ENCODE measurements around the gene ELMO3.

The ELMO3 gene

DNA sequence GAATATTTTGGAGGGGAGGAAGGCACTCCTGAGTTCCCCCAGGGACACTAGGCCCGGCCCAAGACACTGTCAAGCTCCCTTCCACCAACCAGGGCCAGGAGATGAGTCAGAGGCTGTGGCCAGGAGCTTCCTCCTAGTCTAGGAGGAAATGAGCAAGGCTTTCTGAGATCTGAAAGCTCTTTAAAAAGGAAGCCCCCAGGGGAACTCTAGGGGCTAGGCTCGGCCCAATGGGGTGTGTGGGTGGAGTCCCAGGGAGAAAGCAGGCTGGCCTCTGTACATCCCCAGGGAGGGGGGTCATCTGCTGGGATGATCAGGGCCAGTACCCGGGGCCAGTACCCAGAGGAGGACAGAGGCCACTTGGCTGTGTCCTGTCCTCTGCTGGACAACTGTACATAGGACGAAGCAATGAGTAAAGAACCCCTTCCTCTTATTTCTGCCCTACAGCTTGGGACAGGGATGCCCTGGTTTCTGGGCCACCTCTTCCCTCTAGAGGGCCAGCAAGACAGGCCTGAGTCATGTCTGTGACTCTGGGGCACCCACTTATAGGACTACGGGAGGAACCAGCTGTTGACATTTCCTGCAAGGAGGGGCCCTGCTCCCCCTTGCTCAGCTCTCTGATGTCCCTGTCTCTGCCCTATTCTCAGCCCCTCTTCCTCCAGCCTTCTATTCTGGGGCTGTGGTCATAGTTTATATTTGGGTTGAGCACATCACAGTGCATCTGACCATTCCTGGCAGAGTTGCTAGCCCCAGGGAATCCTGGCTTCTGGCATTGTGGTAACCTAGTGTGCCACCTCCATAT lies 45.7 kb downstream of the ELMO3 start:
- DNase-seq: peak; percentile 70

DNA sequence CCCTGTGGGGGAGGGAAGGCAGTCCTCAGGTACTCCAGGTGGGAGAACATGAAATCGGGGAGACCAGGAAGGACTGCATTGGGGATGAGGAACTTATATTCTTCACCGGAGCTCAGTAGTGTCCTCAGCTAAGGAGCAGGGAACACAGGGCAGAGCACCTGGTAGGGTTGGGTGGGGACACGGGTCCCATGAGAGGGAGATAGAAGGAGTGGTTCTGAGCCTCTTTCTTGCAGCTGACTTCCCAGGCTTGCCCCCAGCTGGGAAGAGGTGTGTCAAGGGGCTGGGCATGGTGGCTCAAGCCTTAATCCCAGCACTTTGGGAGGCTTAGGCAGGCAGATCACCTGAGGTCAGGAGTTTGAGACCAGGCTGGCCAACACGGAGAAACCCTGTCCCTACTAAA lies 46.3 kb downstream of the ELMO3 start:
- no peak for DNase-seq

DNA sequence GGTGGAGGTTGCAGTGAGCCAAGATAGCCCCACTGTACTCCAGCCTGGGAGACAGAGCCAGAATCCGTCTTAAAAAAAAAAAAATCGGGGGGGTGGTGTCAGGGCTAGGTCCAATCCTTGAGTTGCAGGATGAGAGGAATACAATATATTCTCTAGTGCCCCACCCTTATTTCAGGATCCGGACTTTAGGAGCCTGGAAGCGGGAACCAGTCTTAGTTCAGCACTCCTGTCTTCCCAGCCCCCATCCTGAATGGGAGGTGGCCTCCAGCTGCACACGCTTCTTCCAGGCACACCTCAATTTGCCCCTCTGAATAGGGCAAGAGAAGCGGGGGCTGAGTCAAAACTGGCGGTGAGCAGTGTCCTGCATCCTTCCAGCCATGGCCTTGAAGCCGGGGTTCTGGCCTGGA lies 46.7 kb downstream of the ELMO3 start:
- DNase-seq: no peak

DNA sequence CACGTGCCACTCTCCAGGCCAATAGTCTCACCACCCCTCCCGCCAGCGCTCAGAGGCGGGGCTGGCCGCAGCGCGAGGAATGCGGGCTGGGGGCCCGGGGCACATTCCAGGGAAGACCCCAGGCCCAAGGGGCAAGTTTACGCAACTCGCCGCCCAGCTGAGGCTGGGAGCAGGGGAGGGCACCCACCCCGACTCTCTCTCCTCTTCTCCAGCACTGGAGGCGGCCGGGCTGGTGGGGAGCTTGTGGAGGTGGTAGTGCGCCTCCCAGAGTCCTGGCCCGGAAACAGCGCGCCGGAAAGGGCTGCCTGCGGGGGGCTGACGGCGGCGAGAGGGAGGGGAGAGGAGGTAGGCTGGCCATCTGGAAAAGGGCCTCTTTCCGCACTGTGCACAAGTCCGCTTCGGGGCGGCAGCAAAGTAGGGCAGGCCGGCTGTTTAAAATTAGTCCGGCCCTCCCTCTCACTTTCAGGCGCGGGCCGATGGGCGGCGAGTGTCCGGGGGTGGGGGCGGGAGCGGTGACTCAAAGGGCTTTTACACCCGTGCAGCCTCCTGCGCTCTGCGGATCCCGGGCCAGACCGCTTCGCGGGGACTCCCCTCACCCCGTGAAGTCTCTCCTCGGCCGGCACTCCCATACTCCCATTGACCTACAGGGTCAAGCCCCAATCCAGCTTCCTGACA lies 47.3 kb downstream of the ELMO3 start:
- peak; percentile 38 for DNase-seq

DNA sequence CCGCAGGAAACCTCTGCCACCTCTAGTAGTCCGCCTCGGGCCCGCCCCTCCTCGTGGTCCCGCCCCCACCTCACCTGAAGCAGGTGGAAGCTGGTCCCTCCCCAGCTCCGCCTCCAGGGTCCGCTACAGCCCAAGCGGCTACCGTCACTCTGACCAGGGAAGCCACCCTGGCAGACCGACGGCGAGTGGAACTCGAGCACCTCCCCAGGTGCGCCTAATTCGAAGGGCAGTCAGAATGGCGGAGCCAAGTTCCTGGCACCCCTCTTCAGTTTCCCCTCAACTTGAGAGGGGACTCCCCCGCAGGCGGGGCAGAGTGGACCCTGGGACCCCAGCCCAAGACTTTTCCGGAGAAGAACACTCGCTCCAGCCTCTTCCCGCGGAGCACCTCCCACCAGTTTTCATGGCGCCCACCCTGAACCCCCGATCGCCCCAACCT lies 47.8 kb downstream of the ELMO3 start:
- DNase-seq: no peak

DNA sequence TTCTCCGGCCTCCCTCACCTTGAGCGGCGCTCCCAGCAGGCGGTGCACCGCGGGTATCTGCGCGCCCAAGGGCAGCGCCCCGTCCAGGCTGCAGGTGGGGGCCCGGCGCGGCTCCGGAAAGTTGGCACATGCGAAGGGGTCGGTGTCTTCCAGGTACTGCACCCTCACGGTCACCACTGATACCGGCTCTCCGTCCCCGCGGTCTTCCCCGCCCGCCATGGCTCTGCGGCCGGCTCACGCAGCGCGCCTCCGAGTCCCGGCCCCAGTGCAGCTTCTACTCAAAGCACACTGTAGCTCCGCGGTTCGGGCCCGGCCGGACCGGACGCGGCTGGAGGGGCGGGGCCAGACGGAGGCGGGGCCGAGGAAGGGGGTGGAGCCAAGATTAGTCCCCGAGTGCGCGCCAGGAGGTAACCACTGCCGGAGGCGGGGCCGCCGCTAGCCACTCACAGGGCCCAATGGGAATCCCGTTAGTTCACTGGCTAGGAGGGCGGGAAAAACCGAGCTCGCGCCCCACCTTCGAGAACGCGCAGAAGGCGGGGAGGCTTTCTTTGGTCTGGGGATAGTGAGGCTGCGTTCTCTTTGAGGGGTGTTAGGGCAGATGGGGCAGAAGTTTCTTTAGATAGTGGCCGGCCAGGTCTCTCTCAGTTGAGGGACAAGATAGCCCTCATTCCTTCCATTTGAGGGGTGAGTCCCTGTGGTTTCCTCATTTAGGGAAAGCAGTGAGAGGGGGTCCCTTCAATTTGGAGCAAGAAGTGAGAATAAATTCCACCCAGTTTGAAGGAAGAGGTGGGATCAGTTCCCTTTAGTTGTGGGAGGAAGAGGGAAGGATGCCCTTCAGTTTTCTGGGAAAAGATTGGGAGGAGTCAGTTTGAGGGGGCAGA lies 48.5 kb downstream of the ELMO3 start, which contains the start of gene FHOD1:
TSS of gene FHOD1 (minus strand) at position 290 of the 881 bp plus-strand sequence. CDS start at position 219, 71 bp downstream.
- DNase-seq: peak; percentile 91

DNA sequence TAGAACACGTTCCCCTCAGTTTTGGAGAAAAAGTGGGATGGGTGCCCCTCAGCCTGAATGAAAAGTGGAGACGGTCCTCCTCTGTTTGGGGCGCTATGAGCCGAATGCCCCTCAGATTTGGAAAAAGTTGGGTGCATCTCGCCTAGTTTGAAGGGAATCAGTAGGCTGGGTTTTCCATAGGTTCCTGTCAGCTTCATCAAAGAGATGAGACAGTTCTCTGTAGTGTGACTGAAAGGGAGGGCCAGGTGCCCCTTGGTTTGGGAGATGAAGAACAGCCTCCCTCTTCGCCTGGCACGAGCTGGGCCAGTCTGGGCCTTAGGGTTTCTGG lies 49.1 kb downstream of the ELMO3 start:
- no peak for DNase-seq

DNA sequence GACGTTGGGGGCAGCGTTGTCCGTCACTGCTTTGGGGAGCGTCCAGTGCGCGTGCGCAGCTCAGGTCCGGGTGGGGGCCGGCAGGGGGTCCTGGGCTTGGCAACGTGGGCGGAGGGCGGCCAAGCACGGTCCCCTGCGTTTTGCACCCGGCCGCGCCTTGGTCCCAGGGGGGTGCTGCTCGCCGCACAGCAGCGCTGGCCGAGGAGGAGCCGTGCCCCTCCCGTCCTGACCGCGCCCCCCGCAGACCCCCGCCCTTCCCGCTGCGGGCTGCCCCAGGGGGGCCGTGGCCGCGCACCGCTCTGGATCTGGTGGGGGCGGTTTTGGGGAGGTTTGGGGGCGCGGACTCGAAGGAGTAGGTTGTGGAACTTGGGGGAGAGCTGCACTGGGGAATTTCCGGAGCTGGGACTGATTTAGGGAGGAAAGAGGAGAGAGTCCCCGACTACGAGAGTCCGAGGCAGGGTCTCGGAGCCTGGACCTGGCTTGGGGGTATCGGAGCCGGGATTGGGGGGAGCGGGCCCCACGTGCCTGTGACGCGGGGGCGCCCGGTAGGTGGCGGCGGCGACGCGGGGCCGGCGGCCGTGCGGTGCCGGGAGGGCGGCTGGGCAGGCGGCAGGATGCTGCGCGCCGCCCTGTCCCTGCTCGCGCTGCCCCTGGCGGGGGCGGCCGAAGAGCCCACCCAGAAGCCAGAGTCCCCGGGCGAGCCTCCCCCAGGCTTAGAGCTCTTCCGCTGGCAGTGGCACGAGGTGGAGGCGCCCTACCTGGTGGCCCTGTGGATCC lies 49.7 kb downstream of the ELMO3 start, which contains the start of gene SLC9A5:
TSS of gene SLC9A5 (plus strand) at position 579 of the 777 bp plus-strand sequence. CDS start at position 615, 36 bp downstream.
- no peak for DNase-seq

DNA sequence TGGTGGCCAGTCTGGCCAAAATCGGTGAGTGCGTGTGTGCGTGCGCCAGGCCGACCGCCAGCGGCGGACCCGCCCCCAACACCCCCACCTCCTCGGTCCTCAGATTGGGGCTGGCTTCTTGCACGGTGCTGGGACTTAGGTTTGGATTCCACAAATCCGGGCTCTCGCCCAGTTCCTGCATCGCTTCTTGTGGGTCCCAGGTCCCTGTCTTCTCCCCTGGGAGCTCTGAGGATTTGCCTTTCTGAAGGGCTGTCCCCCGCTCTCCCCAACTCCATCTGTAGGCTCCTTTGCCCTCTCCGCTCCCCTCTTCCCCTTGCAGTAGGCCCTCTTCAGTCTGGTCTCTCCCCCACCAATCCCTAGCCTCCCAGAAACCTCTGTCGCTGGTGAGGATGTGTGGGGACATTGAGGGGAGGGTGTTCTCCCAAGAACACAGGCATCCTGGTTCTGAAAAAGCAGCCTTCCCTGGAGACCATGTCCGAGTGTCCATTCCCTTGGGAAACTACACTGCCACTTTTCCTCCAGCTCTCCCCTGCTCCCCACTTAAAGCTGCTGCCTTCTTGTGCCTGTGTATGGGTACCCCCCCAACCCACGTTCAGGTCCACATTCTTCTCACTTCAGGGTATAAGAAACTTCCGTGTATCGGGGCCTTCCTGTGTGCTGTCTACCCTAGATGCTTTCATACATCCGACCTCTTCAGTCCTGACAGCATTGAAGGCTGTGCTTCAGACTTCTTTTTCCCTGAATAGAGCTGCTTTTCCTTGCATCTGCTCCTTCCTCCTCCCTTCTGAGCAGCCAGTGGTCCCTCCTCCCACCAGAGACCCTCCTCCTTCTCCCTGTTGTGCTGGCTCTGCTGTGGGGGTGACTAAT lies 50.5 kb downstream of the ELMO3 start:
- no peak for DNase-seq

DNA sequence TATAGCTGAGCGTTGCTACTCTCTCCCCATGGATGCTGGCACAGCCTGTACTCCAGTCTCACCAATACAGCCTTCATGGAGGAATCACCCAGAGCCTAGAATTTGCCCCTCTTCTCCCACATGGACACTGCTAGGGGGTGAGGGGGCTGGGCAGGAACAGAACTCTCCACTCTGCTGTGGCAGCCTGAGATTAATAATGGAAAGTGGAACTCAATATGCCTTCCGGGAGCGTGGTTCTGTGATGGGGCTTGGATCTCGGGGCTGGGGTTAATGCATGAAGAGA lies 51.1 kb downstream of the ELMO3 start:
- no peak for DNase-seq

DNA sequence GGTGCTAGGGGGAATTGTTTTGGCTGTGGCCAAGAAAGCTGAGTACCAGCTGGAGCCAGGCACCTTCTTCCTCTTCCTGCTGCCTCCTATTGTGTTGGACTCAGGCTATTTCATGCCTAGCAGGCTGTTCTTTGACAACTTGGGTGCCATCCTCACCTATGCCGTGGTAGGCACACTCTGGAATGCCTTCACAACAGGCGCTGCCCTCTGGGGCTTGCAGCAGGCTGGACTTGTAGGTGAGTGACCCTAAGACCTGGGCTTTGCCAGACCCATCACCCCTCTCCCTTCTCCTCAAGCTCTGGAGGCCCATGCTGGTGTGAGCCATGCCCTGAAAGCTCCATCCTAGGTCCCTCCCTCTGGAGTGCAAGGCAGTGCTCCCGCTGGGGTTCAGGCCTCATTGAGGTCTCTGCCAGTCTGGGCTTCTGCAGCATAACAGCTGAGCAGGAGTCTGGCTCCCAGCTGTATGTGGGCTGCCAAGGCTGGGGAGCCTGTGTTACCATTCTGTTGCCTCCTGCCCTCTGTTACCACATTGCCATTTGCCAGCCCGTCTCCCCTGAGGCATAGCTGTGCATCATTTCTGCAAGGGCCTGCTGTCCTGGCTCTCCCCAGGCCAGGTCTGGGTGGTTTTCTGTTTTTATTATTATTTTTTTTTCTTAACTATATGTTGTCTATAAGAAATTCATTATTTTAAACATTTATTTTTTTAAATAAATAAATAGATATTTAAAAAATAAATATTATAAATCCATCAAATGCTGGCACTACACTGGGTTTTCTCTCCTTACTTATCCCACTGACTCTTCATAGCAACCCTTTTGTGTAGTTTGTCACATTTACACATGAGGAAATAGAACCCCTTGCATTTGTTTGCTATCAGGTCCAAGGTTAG lies 53.9 kb downstream of the ELMO3 start:
- DNase-seq: no peak

Data from GOT3 (cell line).